Spinal cord (tissue), 10 donors: ENCODE results near the gene TNC. TPM values are rescaled to one million over a fixed set of nuclear protein-coding genes. Genes with fewer than 3 reads are reported as not detected.
A peak's percentile ranks its signal among the peaks of the same experiment; 100 is the strongest.

Experiments used
- DNase-seq, 6 donors: peaks; one replicate each; pipeline versions ENCODE4 v3.0.0 to v3.0.0-alpha.2; 2013 to 2015; ENCODE audit warnings: low spot score in 6 of 6, low read depth in 4 of 6
- H3K27ac ChIP-seq: one replicate; pipeline ENCODE4 v1.5.1; 2013; ENCODE audit warnings: low read depth, low read length, control low read depth
- H3K27me3 ChIP-seq: one replicate; pipeline ENCODE4 v1.6.1; 2013; ENCODE audit warnings: low read length; ENCODE audit not compliant: control insufficient read depth, insufficient read depth
- H3K36me3 ChIP-seq: one replicate; pipeline ENCODE4 v1.6.1; 2013; ENCODE audit warnings: low read length; ENCODE audit not compliant: control insufficient read depth, insufficient read depth
- H3K4me1 ChIP-seq: one replicate; pipeline ENCODE4 v1.6.1; 2013; ENCODE audit warnings: low read length; ENCODE audit not compliant: control insufficient read depth, insufficient read depth
- H3K4me3 ChIP-seq: one replicate; pipeline ENCODE4 v1.5.1; 2013; ENCODE audit warnings: low read depth, low read length, control low read depth
- H3K9me3 ChIP-seq: one replicate; pipeline ENCODE4 v1.6.1; 2013; ENCODE audit warnings: low read length; ENCODE audit not compliant: control insufficient read depth, insufficient read depth
- WGBS: methylation state at CpG from one replicate; pipeline ENCODE4 v1.1.5; 2013; ENCODE audit warnings: missing lambda C conversion rate; ENCODE audit not compliant: insufficient coverage; 5-methylcytosine and 5-hydroxymethylcytosine counted together
- polyA plus RNA-seq, 2 donors: library from polyadenylated mRNA; unstranded; fragments of 120-200 nt; gene quantifications; one replicate each; pipeline ENCODE4 v1.2.1, GENCODE V29; 2013; ENCODE audit not compliant: insufficient read length in 2 of 2
- total RNA-seq, 2 donors: library from RNA; depleted of rRNA in 1 of 2; stranded (reverse); fragments of 120-200 nt in 1 of 2; fragments of >200 nt in 1 of 2; gene quantifications; one replicate each; pipeline versions ENCODE4 v1.2.3 to v1.2.4, GENCODE V29; 2013 to 2014
- donor health status: healthy.

Gene TNC
- total and polyA plus RNA-seq, 4 donors, result 83.8 to 213 (median 122) TPM

- Histone ChIP-seq H3K36me3 (peaks cover 15% of the 10 kb centered on the region), H3K4me1 (no peaks in the 10 kb centered on the region), H3K4me3 (no peak overlapping the region), H3K9me3 (no peaks in the 10 kb centered on the region), H3K27ac (no peak overlapping the region), H3K27me3 (no peaks in the 10 kb centered on the region)
- no peak for DNase-seq
Measured at GRCh38 chr9:115025721-115026120, 92.2 kb downstream of the TNC start.

- no peaks in the 10 kb centered on the region for H3K4me1 ChIP-seq
- H3K27ac ChIP-seq, result no peak overlapping the region
- peaks cover 13% of the 10 kb centered on the region for H3K36me3 ChIP-seq
- H3K9me3 ChIP-seq, result no peaks in the 10 kb centered on the region
- H3K27me3 ChIP-seq, result no peaks in the 10 kb centered on the region
- 73% methylated on average over 3 of the region's 5 CpGs for WGBS
- H3K4me3 ChIP-seq, result no peak overlapping the region
- DNase-seq, result peak in 1 of 6 donors; percentile 35
Measured at GRCh38 chr9:115024925-115025535, 92.9 kb downstream of the TNC start.

- Histone ChIP-seq H3K4me1 (no peaks in the 10 kb centered on the region), H3K27me3 (no peaks in the 10 kb centered on the region), H3K4me3 (no peak overlapping the region), H3K36me3 (peaks cover 12% of the 10 kb centered on the region), H3K9me3 (no peaks in the 10 kb centered on the region), H3K27ac (no peak overlapping the region)
- DNase-seq, result no peak
- WGBS, result 87% methylated on average over 4 of the region's 6 CpGs
Measured at GRCh38 chr9:115022760-115023434, 95.1 kb downstream of the TNC start.

- H3K36me3 ChIP-seq, result peaks cover 8% of the 10 kb centered on the region
- no peak overlapping the region for H3K27ac ChIP-seq
- no peak for DNase-seq
- peaks cover 7% of the 10 kb centered on the region for H3K4me1 ChIP-seq
- no peaks in the 10 kb centered on the region for H3K9me3 ChIP-seq
- no peak overlapping the region for H3K4me3 ChIP-seq
- WGBS, result 68% methylated on average over 4 of the region's 8 CpGs
- H3K27me3 ChIP-seq, result no peaks in the 10 kb centered on the region
Measured at GRCh38 chr9:115018547-115019435, 99.2 kb downstream of the TNC start.

- Histone ChIP-seq H3K27me3 (no peaks in the 10 kb centered on the region), H3K9me3 (no peaks in the 10 kb centered on the region), H3K36me3 (peaks cover 4% of the 10 kb centered on the region), H3K4me3 (no peak overlapping the region), H3K27ac (no peak overlapping the region), H3K4me1 (peaks cover 7% of the 10 kb centered on the region)
- DNase-seq, result no peak
- 98% methylated on average over 5 of the region's 5 CpGs for WGBS
Measured at GRCh38 chr9:115016344-115016743, 101.6 kb downstream of the TNC start.

- Histone ChIP-seq H3K4me3 (no peak overlapping the region), H3K4me1 (peaks cover 7% of the 10 kb centered on the region), H3K27ac (no peak overlapping the region), H3K9me3 (no peaks in the 10 kb centered on the region), H3K36me3 (no peaks in the 10 kb centered on the region), H3K27me3 (no peaks in the 10 kb centered on the region)
- DNase-seq, result peak in 2 of 6 donors; percentile 54 to 74
- WGBS, result 100% methylated on average over 1 of the region's 4 CpGs
Measured at GRCh38 chr9:115015018-115015635, 102.8 kb downstream of the TNC start.

- Histone ChIP-seq H3K36me3 (no peaks in the 10 kb centered on the region), H3K27me3 (no peaks in the 10 kb centered on the region), H3K4me1 (peaks cover 7% of the 10 kb centered on the region), H3K27ac (no peak overlapping the region), H3K4me3 (no peak overlapping the region), H3K9me3 (no peaks in the 10 kb centered on the region)
- no peak for DNase-seq
- WGBS, result 62% methylated on average over 1 of the region's 3 CpGs
Measured at GRCh38 chr9:115014438-115014837, 103.5 kb downstream of the TNC start.

- Histone ChIP-seq H3K27me3 (no peaks in the 10 kb centered on the region), H3K4me3 (no peak overlapping the region), H3K27ac (no peak overlapping the region), H3K36me3 (no peaks in the 10 kb centered on the region), H3K9me3 (no peaks in the 10 kb centered on the region), H3K4me1 (peaks cover 7% of the 10 kb centered on the region)
- no CpG with 5 or more reads among the region's 3 CpGs for WGBS
- DNase-seq, result peak; percentile 26 to 94 (median 60)
Measured at GRCh38 chr9:115013998-115014397, 104.0 kb downstream of the TNC start.

- WGBS, result 75% methylated on average over 1 of the region's 3 CpGs
- Histone ChIP-seq H3K36me3 (no peaks in the 10 kb centered on the region), H3K27me3 (no peaks in the 10 kb centered on the region), H3K9me3 (no peaks in the 10 kb centered on the region), H3K4me3 (no peak overlapping the region), H3K4me1 (peaks cover 7% of the 10 kb centered on the region), H3K27ac (no peak overlapping the region)
- no peak for DNase-seq
Measured at GRCh38 chr9:115012486-115012885, 105.5 kb downstream of the TNC start.
